UCSD-AML1 (cell line): ENCODE data around the gene CORO2A.

Experiments
- DNase-seq: peaks from one replicate; lab custom pipeline; 2025; ENCODE audit not compliant: unreplicated experiment; lab: John Stamatoyannopoulos, UW

CORO2A gene

GRCh38 chr9:98193336-98193944 is 1.0 kb upstream of the CORO2A start:
- no peak for DNase-seq

- peak; percentile 32 for DNase-seq
Observed at GRCh38 chr9:98191671-98192502, 550 bp downstream of the CORO2A start.

- DNase-seq, result no peak
Observed at GRCh38 chr9:98191181-98191608, 1.2 kb downstream of the CORO2A start.

- no peak for DNase-seq
Observed at GRCh38 chr9:98190757-98191105, 1.7 kb downstream of the CORO2A start.

GRCh38 chr9:98189412-98189811 is 3.0 kb downstream of the CORO2A start:
- DNase-seq, result no peak

DNA sequence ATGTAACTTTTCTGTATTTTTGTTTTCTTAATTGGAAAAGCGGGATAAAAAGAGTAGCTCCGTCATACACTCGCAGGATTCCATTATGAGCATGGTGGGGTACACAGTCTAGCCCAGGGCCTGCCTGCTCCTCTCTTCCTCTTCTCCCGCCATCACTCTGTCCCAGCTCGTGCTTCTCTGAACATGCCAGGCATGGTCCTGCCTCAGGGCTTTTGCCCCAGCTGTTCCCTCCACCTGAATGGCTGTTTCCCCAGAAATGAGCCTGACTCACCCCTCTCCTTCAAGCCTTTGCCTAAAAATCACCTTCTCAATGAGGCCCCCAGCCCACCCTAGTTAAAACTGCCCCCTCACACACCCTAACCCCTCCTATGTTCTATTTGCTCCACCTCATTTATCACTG is 4.5 kb downstream of the CORO2A start:
- DNase-seq, result no peak

- DNase-seq, result no peak
Observed at GRCh38 chr9:98186236-98186635, 6.2 kb downstream of the CORO2A start.

GRCh38 chr9:98185611-98186171 is 6.7 kb downstream of the CORO2A start:
- no peak for DNase-seq

DNA sequence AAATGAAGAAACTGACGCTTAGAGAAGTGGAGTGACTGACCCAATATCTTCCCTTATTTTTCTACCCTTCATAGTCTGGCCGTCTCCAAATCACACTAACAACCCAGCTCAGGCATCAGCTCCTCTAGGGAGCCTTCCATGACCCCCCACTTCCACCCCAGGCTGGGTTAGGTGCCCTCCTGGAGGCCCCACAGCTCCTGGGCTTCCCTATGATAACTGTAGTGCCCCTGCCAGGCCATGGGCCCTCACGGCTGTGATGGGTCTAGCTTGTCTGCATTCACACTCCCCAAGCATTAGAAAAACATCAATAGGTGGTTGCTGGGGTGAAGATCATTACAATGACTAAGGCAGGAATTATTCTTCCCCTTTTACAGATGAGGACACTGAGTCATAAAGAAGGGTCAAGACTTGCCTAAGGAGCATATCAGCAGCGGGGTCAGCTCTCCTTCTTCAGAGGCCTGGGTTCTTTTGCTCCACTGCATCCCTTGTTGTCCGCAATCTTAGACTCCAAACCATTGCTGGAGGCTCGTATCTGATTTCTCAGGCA is 7.3 kb downstream of the CORO2A start:
- no peak for DNase-seq

- DNase-seq, result no peak
Observed at GRCh38 chr9:98184326-98184725, 8.1 kb downstream of the CORO2A start.

- no peak for DNase-seq
Observed at GRCh38 chr9:98182889-98183599, 9.4 kb downstream of the CORO2A start.

DNA sequence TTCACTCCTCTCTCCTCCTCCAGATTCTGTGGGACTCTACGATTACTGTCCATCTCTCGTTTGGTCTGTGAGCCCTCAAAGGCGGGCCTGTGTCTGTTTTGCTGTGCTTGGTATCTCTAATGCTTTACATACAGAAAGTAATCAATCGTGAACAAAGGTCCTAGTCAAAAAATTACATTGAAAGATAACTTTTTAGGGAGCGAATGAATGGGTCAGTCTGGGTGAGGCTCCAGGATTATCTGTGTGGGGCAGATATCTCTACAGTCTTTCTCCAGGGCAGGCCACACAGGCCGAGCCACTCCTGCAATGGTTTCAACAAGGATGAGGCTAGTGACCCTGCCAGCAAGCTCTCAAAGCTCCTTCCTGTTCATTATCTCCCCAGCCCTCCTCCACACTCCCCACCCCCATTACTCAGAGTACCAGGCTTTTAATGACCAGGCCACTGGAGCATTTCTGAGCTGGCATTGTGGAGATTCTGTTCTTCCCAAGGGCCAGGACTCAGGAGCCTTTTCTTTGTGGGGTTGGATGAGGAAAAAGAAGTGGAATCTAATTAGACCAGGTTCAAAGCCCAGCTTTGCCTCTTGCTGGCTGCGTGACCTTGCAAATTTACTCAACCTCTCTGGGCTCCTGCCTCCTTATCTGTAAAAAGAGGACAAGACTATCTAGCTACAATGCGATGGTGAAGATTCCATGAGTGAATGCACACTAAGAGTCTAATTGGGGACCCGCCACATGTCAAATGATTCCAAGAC is 10.2 kb downstream of the CORO2A start:
- no peak for DNase-seq

GRCh38 chr9:98181746-98182068 is 10.7 kb downstream of the CORO2A start:
- no peak for DNase-seq

DNA sequence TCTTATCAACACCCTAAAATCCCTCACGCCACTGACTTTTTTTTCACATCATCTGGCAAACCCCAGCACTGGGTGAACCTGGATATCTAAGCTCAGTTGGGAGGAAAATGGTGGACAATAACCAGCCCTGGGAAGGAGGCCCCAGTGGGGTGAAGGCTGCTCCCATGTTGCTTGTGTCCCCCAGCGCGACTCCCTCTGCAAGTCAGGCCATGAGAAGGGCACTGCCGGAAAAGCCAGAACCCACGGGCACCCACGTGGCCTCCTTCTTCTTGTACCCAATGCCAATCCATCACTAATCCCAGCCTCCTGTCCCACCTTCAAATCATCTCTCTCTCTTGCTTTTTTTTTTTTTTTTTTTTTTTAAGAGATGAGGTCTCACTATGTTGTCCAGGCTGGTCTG is 11.4 kb downstream of the CORO2A start:
- DNase-seq, result no peak

GRCh38 chr9:98178874-98179850 is 13.3 kb downstream of the CORO2A start:
- DNase-seq, result peak; percentile 24

DNA sequence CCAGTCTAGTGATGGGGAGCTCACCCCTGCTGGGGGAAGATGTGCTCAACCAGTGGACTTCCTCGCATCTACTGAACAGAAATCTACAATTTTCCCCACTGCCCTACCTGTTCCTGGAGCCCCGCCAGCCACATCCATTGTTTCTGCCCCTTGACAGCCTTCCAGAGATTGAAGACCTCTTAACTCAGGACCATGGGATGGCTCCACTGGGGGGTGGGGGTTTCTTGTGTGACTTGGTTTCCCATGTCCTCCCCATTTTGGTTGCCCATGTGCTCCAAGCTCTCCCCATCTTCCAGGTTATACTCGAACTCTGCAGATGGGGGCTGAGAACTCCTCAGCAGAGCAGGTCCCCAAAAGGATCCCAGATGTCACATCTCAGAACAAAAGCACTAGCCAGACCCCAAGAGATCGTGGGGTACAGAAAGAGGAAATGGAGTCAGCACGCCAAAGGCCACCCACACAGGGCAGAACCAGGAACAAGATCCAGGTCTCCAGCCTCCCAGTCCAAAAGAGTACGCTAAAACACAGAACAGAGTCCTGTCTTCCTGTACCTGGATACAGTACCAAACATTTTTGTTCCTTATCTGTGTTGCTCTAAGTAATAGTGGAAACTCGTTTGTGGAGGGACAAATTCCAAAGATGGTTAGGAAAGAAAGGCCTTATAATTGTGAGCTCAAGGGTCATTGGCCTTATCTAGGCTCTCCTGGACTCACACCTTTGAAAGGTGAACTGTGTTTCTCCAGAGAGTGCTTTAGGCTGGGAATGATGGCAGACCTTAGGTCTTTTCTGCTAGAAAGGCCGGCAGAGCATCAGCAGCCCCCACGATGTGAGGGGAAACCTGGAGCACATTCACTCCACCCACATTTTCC is 15.8 kb downstream of the CORO2A start:
- no peak for DNase-seq

DNA sequence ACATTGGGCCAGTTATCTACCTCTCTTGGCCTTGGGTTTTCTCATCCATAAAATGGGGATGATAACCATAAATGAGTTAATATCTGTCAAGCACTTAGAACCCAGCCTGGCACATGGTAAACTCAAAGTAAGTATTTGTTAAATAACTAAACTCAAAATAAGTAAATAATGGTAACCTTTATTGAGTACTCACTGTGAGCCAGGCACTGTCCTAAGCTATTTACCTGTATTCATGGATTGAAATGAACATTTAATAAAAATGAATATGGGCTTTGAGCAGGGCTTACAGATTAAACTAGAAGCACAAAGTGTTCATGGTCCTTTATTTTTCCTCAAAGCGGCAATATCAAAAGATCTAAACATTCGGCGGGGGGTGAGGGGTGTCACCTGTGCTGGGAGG is 16.7 kb downstream of the CORO2A start:
- no peak for DNase-seq

DNA sequence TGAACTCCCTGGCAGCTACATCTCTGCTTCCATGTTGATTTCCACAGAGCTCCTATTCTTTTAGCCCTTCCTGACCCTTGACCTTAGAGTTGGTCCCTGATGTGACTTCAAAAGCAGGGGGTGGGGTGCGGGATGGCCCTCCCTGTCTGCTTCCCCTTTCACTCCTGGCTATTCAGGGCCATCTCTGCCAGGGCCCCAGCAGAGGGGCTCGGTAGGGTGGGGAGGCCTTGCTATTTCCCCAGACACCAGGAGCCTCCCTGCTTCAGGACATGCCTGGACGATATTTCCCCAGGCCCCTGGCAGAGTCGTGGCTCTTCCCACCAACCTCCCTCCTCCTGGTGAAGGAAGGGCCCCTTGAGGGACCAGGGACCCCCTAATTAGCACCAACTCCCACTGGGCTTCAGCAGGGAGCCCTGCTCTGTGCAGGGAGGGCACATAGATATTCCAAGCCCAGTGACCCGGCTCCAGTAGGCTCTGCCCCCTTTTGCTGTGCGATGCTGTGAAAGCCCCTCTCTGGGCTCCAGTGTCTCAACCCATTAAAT is 17.3 kb downstream of the CORO2A start:
- DNase-seq, result no peak
